SK-N-SH treated with all-trans-retinoic acid at 6 μM for 48 hours (cell line): ENCODE data around the gene RHOT2.

Experiments
- GLIS3 ChIP-seq: fragments of 250-450 bp; sonication (Bioruptor Pico); IDR thresholded peaks from 2 replicates; pipeline ENCODE4 v1.5.0; 2020; ENCODE audit warnings: mild to moderate bottlenecking, moderate library complexity
- ZFP3 ChIP-seq: fragments of 250-450 bp; sonication (Bioruptor Pico); IDR thresholded peaks from 2 replicates; pipeline ENCODE4 v1.5.0; 2020; ENCODE audit warnings: mild to moderate bottlenecking, moderate library complexity

- no peak for TF ChIP-seq GLIS3 (CRISPR knock-in tag)
- no peak for TF ChIP-seq ZFP3 (CRISPR knock-in tag)
Measured at GRCh38 chr16:647173-647902, 20.6 kb upstream of the RHOT2 start.
